GM23338 (cell line): ENCODE data around the gene ACBD4. TPM values are rescaled to one million over a fixed set of nuclear protein-coding genes. Genes with fewer than 3 reads are reported as not detected.

ENCODE experiments used
- ATAC-seq: fragments of 200-7000 bp; cut with Tn5 transposase; 3 replicates; pipeline ENCODE4 v1.9.1; 2020
- DNase-seq: peaks from one replicate; pipeline ENCODE4 v3.0.0-alpha.2; 2015; ENCODE audit warnings: low spot score
- H2AFZ ChIP-seq: fragments of 200-600 bp; sonication (generic); 2 replicates; pipeline ENCODE4 v1.8.0; 2016; ENCODE audit warnings: antibody characterized with exemption, mild to moderate bottlenecking, moderate library complexity
- H3F3A ChIP-seq: fragments of 200-600 bp; sonication (generic); replicated peaks from 2 replicates; pipeline ENCODE4 v1.8.0; 2017; ENCODE audit warnings: antibody characterized with exemption, mixed run types, low read depth
- H3K27ac ChIP-seq: fragments of 200-600 bp; sonication (generic); 2 replicates; pipeline ENCODE4 v1.6.1; 2016; ENCODE audit warnings: low read depth
- H3K27me3 ChIP-seq: fragments of 200-600 bp; sonication (generic); 2 replicates; pipeline ENCODE4 v1.8.0; 2016; ENCODE audit warnings: mild to moderate bottlenecking, mixed run types, moderate library complexity; ENCODE audit not compliant: insufficient read depth
- H3K36me3 ChIP-seq: fragments of 200-600 bp; sonication (generic); 2 replicates; pipeline ENCODE4 v1.8.0; 2016; ENCODE audit warnings: mild to moderate bottlenecking; ENCODE audit not compliant: insufficient read depth
- H3K4me1 ChIP-seq: fragments of 200-600 bp; sonication (generic); 2 replicates; pipeline ENCODE4 v1.8.0; 2016; ENCODE audit warnings: mild to moderate bottlenecking, moderate library complexity; ENCODE audit not compliant: insufficient read depth
- H3K4me2 ChIP-seq: fragments of 200-600 bp; sonication (generic); 2 replicates; pipeline ENCODE4 v1.7.1; 2017; ENCODE audit warnings: mixed run types
- H3K4me3 ChIP-seq: fragments of 200-600 bp; sonication (generic); 2 replicates; pipeline ENCODE4 v1.6.1; 2016; ENCODE audit warnings: mixed run types
- H3K79me2 ChIP-seq: fragments of 200-600 bp; sonication (generic); replicated peaks from 2 replicates; pipeline ENCODE4 v1.8.0; 2017; ENCODE audit warnings: mild to moderate bottlenecking; ENCODE audit not compliant: insufficient read depth
- H3K9me2 ChIP-seq: fragments of 200-600 bp; sonication (generic); 2 replicates; pipeline ENCODE4 v1.8.0; 2017; ENCODE audit not compliant: insufficient read depth
- H4K20me1 ChIP-seq: fragments of 200-600 bp; sonication (generic); replicated peaks from 2 replicates; pipeline ENCODE4 v1.8.0; 2017; ENCODE audit warnings: mild to moderate bottlenecking; ENCODE audit not compliant: insufficient read depth
- H3K27ac Mint-ChIP-seq: 2 replicates; pipeline ENCODE4 v1.8.0; 2020; ENCODE audit warnings: inconsistent platforms, mild to moderate bottlenecking, moderate library complexity, mixed read lengths
- H3K27me3 Mint-ChIP-seq: 3 replicates; pipeline ENCODE4 v1.8.0; 2022; ENCODE audit warnings: low read depth, mild to moderate bottlenecking, moderate library complexity, mixed read lengths, inconsistent platforms; ENCODE audit not compliant: insufficient read depth, poor library complexity
- H3K36me3 Mint-ChIP-seq: 3 replicates; pipeline ENCODE4 v1.8.0; 2021; ENCODE audit warnings: low read depth, mild to moderate bottlenecking, inconsistent platforms, moderate library complexity, mixed read lengths
- H3K4me1 Mint-ChIP-seq: 3 replicates; pipeline ENCODE4 v1.8.0; 2020; ENCODE audit warnings: mild to moderate bottlenecking, inconsistent platforms, mixed read lengths
- H3K4me3 Mint-ChIP-seq: 3 replicates; pipeline ENCODE4 v1.8.0; 2021; ENCODE audit warnings: moderate library complexity, mild to moderate bottlenecking, inconsistent platforms, mixed read lengths
- H3K9me3 Mint-ChIP-seq: 3 replicates; pipeline ENCODE4 v1.8.0; 2020; ENCODE audit warnings: moderate library complexity, mild to moderate bottlenecking, inconsistent platforms, mixed read lengths
- EZH2phosphoT487 ChIP-seq: fragments of 200-600 bp; sonication (generic); IDR thresholded peaks from one replicate; pipeline ENCODE4 v1.8.1; 2018; ENCODE audit warnings: antibody characterized with exemption; ENCODE audit not compliant: unreplicated experiment
- JUNB ChIP-seq: IDR thresholded peaks from one replicate; pipeline ENCODE4 v1.6.1; 2016; ENCODE audit warnings: antibody characterized with exemption; ENCODE audit not compliant: unreplicated experiment
- POLR2AphosphoS5 ChIP-seq: IDR thresholded peaks from 2 replicates; pipeline ENCODE4 v1.6.1; 2016; ENCODE audit warnings: antibody characterized with exemption, low read depth
- STAT1 ChIP-seq: IDR thresholded peaks from one replicate; pipeline ENCODE4 v1.6.1; 2016; ENCODE audit warnings: antibody characterized with exemption; ENCODE audit not compliant: unreplicated experiment
- ZNF114 ChIP-seq: fragments of 250-450 bp; sonication (Bioruptor Pico); IDR thresholded peaks from 2 replicates; pipeline ENCODE4 v1.5.0; 2020; ENCODE audit warnings: mild to moderate bottlenecking, moderate library complexity
- ZNF331 ChIP-seq: fragments of 250-450 bp; sonication (Bioruptor Pico); IDR thresholded peaks from 2 replicates; pipeline ENCODE4 v1.5.0; 2020; ENCODE audit warnings: low read depth, mild to moderate bottlenecking, moderate library complexity
- polyA plus RNA-seq: library from polyadenylated mRNA; unstranded; fragments of >200 nt; fragmentation: Nextera tagmentation; extraction: Ambion mirVana; gene quantifications from 2 replicates; pipeline ENCODE4 v1.2.1, GENCODE V29; 2016
- total RNA-seq: library from RNA; depleted of rRNA; stranded (reverse); fragments of >200 nt; shearing (Covaris generic); gene quantifications from 2 replicates; pipeline ENCODE4 v1.2.3, GENCODE V29; 2014
- TF ChIP-seq, protein P1 (sequence below), 2 experiments: fragments of 200-600 bp in 1 of 2; sonication (generic) in 1 of 2; conservative IDR thresholded peaks; 2 replicates each; pipeline versions ENCODE4 v1.5.1 to v1.6.1; 2016 to 2017; ENCODE audit warnings: antibody characterized with exemption in 2 of 2, low read depth in 2 of 2, mild to moderate bottlenecking in 2 of 2, moderate library complexity in 1 of 2
- TF ChIP-seq, protein P2 (sequence below): IDR thresholded peaks from one replicate; pipeline ENCODE4 v1.6.1; 2018; ENCODE audit warnings: antibody characterized with exemption; ENCODE audit not compliant: unreplicated experiment

The ACBD4 gene
- total and polyA plus RNA-seq, 2 experiments from 2014 or later = 4.5 to 6.7 TPM

DNA sequence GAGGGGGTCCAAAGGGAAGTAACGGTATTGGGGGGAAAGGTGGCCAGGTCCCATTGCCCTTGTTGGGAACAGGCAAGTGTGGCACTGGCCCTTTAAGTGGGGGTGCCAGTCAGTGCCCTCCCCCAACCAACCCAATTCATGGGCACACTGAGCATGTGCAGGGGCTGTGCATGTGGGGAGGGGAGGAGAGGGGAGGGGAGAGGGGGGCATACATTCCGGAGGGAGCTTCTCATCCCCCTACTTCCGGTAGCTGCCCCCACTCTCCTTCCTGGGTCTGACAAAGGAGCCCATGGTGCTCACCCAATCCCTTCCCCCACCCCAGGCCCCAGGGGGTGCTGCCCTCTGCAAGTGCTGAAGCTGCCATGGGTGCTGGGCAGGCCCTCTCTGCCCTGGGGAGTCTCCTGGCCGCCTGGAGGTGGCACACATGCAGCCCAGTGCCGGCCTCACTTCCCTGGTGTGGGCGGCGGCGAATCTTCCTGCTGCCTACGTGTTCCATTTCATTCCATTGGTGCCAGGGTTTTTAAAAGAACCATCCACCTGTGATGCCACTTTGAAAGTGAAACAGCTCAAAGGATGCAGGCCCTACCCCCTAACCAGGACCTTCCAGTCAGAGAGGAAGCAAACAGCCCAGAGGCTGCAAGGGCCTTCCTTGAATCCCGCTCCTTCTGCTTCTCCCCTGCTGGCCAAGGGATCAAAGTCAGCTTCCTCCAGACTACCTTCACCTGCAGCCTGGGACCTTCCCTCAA lies 37.2 kb downstream of the ACBD4 start:
- H3K9me3 Mint-ChIP-seq = no peaks in the 10 kb centered on the region
- H3F3A ChIP-seq = 0 out of 2 replicates have a peak, but pooled peaks cover 8% of the 10 kb centered on the region
- H3K27ac ChIP-seq = peak overlapping the region; percentile 97
- peaks cover 22% of the 10 kb centered on the region for H3K36me3 Mint-ChIP-seq
- H3K4me2 ChIP-seq = peak overlapping the region; percentile 77
- ATAC-seq = peak; percentile 33
- peaks cover 36% of the 10 kb centered on the region for H3K4me1 Mint-ChIP-seq
- H3K9me2 ChIP-seq = no peaks in the 10 kb centered on the region
- H3K4me3 ChIP-seq = peak overlapping the region; percentile 42; the same call in 1 of the 2 replicates
- peak; percentile 63 for DNase-seq
- no peaks in the 10 kb centered on the region for H4K20me1 ChIP-seq
- TF ChIP-seq, protein P1, sequence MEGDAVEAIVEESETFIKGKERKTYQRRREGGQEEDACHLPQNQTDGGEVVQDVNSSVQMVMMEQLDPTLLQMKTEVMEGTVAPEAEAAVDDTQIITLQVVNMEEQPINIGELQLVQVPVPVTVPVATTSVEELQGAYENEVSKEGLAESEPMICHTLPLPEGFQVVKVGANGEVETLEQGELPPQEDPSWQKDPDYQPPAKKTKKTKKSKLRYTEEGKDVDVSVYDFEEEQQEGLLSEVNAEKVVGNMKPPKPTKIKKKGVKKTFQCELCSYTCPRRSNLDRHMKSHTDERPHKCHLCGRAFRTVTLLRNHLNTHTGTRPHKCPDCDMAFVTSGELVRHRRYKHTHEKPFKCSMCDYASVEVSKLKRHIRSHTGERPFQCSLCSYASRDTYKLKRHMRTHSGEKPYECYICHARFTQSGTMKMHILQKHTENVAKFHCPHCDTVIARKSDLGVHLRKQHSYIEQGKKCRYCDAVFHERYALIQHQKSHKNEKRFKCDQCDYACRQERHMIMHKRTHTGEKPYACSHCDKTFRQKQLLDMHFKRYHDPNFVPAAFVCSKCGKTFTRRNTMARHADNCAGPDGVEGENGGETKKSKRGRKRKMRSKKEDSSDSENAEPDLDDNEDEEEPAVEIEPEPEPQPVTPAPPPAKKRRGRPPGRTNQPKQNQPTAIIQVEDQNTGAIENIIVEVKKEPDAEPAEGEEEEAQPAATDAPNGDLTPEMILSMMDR (conservative IDR thresholded peaks at IDR 0.05; ENCODE audit: low read depth in 2 of 2) = 0 out of 4 replicates have a peak, but pooled peaks of 1 of the 2 experiments have one; percentile 10
- TF ChIP-seq ZNF331 = no peak
- H3K79me2 ChIP-seq = no peaks in the 10 kb centered on the region
- H3K27me3 ChIP-seq = no peaks in the 10 kb centered on the region
- peak overlapping the region; percentile 4; the same call in 1 of the 3 replicates for H3K4me3 Mint-ChIP-seq
- peaks cover 17% of the 10 kb centered on the region for H3K27me3 Mint-ChIP-seq
- H3K4me1 ChIP-seq = peaks cover 31% of the 10 kb centered on the region
- H3K36me3 ChIP-seq = no peaks in the 10 kb centered on the region
- peak overlapping the region; percentile 90 for H2AFZ ChIP-seq
- peak overlapping the region; percentile 96 for H3K27ac Mint-ChIP-seq

DNA sequence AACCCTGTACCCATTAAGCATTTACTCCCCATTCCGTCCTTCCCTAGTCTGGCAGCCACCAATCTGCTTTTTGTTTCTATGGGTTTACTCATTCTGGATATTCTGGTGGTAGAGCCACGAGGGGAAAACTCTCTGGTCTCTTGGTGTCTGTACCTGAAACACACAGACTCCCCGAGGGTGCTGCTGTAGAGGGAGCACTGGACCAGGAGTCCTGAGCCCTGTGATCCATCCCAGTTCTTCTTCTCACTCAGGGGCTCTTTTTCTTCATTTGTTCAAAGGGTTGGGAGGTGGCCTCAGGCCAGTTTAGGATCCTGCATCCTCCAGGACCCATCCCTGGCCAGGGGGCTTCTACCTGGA lies 40.2 kb downstream of the ACBD4 start:
- peaks cover 22% of the 10 kb centered on the region for H3K27me3 Mint-ChIP-seq

More for the DNA sequence above, 40.2 kb downstream of the ACBD4 start:
- Mint-ChIP-seq H3K36me3 (0 out of 3 replicates have a peak, but pooled peaks cover 2% of the 10 kb centered on the region), H3K27ac (no peak overlapping the region), H3K9me3 (no peaks in the 10 kb centered on the region), H3K4me1 (peaks cover 26% of the 10 kb centered on the region), H3K4me3 (no peak overlapping the region)
- DNase-seq = no peak
- Histone ChIP-seq H3F3A (0 out of 2 replicates have a peak, but pooled peaks cover 7% of the 10 kb centered on the region), H2AFZ (0 out of 2 replicates have a peak overlapping the region, but pooled peaks have one; percentile 32), H3K79me2 (no peaks in the 10 kb centered on the region), H3K9me2 (no peaks in the 10 kb centered on the region), H3K27me3 (no peaks in the 10 kb centered on the region), H3K4me3 (no peak overlapping the region), H3K27ac (no peak overlapping the region), H3K36me3 (no peaks in the 10 kb centered on the region), H4K20me1 (no peaks in the 10 kb centered on the region), H3K4me1 (peaks cover 28% of the 10 kb centered on the region), H3K4me2 (no peak overlapping the region)
- ATAC-seq = no peak
- TF ChIP-seq POLR2AphosphoS5 (no peak), STAT1 (no peak), EZH2phosphoT487 (no peak), ZNF114 (no peak), ZNF331 (no peak), JUNB (no peak)
- TF ChIP-seq, protein P2, sequence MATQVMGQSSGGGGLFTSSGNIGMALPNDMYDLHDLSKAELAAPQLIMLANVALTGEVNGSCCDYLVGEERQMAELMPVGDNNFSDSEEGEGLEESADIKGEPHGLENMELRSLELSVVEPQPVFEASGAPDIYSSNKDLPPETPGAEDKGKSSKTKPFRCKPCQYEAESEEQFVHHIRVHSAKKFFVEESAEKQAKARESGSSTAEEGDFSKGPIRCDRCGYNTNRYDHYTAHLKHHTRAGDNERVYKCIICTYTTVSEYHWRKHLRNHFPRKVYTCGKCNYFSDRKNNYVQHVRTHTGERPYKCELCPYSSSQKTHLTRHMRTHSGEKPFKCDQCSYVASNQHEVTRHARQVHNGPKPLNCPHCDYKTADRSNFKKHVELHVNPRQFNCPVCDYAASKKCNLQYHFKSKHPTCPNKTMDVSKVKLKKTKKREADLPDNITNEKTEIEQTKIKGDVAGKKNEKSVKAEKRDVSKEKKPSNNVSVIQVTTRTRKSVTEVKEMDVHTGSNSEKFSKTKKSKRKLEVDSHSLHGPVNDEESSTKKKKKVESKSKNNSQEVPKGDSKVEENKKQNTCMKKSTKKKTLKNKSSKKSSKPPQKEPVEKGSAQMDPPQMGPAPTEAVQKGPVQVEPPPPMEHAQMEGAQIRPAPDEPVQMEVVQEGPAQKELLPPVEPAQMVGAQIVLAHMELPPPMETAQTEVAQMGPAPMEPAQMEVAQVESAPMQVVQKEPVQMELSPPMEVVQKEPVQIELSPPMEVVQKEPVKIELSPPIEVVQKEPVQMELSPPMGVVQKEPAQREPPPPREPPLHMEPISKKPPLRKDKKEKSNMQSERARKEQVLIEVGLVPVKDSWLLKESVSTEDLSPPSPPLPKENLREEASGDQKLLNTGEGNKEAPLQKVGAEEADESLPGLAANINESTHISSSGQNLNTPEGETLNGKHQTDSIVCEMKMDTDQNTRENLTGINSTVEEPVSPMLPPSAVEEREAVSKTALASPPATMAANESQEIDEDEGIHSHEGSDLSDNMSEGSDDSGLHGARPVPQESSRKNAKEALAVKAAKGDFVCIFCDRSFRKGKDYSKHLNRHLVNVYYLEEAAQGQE = no peak
- TF ChIP-seq, protein P1 (conservative IDR thresholded peaks at IDR 0.05; ENCODE audit: low read depth in 2 of 2) = no peak
